Iris pigment epithelial cell (primary cell): ENCODE data around the gene TAPBPL.
"Not testable (repeated sequence)": the region's sequence is repeated elsewhere in the genome, so short reads cannot be mapped to it uniquely, and the experiment has no call there.

Source experiments
- DNase-seq: peaks from one replicate; pipeline ENCODE4 v3.0.0-alpha.2; 2011; ENCODE audit warnings: low read depth

The TAPBPL gene

DNA sequence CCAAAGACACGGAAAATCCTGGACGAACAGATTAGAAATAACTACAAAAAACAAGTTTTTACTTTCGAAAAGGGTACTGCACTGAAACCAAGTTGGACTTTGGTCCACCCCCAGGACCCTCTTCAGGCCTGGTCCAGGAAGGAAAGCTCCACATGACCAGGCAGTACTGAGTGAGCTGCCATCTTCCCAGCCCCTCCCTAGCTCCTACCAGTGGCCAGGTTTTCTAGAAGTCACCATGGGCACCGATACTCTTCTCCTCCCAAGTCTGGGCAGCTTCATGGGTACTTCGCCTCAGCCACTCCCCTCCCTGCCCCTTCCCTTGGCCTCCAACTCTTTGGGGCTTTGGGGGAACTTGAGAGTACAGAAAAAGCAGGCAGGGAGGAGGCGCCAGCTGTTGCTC, 12.0 kb downstream of the TAPBPL start:
- no peak for DNase-seq

DNA sequence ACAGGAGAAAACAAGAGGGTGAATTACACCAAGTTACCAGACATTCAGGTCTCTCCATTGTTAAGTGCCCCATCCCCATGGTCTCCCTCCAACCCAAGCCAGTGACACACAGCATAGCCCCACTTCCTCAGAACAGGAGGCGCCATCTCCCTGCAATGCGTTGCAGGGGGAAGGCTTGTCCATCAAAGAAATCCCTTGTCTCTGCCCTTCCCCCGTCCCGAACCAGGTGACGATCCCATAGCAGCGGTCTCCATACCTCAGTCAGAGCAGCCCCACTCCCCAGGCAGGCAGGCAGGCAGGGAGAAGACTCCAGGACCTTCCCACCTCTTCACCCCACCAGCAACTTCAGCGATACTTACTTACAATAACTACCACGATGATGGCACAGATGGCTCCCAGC, 12.7 kb downstream of the TAPBPL start:
- DNase-seq = no peak

DNA sequence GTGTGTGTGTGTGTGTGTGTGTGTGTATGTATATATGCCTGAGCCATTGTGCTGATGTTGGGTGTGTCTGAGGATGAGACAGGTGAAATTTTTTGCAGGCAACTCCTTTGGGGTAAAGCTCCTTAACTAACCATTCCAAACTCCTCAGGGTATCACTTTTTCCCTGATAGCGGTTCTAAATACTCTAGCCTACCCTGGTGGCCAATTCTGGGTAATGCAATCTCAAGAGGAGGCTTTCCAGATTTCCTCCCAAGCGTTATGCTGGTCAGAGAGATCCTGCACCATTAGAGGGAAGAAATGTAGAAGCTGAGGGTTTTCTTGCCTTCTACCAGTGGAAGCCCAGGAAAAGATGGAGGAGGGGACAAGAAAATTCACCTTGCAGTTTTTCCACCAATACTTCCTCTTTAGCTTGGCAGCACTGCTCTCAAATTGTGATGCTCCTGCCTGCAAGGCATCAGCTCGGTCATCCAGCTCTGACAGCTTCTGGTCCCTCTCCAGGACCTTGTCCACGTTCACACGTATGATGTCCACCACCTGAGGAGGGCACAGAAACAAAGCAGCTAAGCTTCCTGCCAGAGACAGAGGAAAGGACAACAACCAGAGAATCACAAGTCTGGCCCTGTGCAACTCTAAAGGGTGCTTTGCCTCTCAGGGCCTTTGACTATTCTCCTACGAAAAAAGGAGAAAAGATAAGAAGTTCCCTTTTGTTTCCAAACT, 13.8 kb downstream of the TAPBPL start:
- DNase-seq = peak; percentile 69

DNA sequence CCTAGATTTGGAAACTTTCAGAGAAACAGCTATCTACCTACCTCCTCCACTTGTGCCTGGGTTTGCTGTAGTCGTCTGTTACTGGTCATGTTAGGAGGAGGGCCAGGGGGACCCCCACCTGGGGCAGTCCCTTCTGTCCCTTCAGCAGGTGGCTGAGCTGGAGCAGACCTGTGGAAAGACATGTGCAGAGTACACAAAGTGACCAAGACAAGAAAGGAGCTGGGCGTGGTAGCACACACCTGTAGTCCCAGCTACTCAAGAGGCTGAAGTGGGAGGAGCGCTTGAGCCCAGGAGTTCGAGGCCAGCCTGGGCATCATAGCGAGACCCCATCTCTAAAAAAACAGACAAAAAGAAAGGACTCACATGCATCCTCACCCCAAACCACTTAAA, 14.3 kb downstream of the TAPBPL start:
- no peak for DNase-seq

DNA sequence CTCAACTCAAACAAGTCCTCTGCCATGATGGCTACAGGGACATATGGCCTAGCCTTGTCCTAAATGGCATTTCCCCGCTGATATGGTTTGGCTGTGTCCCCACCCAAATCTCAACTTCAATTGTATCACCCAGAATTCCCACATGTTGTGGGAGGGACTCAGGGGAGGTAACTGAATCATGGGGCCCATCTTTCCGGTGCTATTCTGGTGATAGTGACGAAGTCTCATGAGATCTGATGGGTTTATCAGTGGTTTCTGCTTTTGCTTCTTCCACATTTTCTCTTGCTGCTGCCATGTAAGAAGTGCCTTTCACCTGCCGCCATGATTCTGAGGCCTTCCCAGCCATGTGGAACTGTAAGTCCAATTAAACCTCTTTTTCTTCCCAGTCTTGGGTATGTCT, 14.9 kb downstream of the TAPBPL start:
- DNase-seq = not testable (repeated sequence)

DNA sequence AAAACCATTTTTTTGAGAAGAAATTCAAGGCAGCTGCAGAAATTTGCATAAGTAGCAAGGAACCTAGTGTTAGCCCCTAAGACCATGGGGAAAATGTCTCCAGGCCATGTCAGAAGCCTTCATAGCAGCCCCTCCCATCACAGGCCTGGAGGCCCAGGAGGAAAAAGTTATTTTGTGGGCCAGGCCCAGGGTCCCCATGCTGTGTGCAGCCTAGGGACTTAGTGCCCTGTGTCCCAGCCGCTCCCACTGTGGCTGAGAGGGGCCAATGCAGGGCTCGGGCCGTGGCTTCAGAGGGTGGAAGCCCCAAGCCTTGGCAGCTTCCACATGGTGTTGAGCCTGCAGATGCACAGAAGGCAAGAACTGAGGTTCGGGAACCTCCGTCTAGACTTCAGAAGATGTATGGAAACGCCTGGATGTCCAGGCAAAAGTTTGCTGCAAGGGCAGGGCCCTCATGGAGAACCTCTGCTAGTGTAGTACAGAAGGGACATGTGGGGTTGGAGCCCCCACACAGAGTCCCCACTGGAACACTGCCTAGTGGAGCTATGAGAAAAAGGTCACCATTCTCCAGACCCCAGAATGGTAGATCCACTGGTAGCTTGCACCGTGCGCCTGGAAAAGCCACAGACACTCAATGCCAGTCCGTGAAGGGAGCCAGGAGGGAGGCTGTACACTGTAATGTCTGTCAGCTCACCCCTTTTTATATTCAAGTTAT, 15.9 kb downstream of the TAPBPL start:
- DNase-seq = not testable (repeated sequence)

DNA sequence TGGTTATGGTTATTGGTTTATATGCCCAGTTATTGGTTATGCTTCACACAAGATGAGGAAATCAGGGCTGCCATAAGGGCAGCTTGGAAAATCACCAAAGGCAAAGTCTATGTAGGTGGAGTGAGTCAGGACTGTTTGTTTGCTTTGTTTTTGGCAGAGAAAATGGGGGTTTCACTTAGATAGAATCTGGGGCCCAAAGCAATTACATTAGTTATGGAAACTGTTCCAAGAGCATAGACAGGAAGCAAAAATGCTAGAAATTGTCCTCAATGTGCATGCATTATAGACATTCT, 16.4 kb downstream of the TAPBPL start:
- peak; percentile 72 for DNase-seq

DNA sequence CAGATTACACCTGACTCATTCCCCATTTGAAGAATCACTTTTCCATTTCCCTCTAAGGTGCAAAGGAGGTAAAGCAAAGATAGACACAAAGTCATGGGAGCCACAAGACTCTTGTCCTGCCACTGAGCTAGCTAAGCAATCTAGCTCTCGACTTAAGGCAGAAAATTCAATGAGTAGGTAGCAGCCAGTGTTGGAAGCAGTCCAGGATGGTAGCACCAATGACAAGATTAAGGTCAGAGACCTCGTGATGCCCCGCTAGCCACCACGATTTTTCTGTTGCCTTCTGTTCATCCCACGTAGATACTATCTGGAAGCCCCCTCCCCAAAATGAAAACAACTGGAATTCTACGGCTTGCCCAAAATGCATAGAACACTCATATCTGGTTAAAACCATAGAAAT, 17.2 kb downstream of the TAPBPL start:
- no peak for DNase-seq

DNA sequence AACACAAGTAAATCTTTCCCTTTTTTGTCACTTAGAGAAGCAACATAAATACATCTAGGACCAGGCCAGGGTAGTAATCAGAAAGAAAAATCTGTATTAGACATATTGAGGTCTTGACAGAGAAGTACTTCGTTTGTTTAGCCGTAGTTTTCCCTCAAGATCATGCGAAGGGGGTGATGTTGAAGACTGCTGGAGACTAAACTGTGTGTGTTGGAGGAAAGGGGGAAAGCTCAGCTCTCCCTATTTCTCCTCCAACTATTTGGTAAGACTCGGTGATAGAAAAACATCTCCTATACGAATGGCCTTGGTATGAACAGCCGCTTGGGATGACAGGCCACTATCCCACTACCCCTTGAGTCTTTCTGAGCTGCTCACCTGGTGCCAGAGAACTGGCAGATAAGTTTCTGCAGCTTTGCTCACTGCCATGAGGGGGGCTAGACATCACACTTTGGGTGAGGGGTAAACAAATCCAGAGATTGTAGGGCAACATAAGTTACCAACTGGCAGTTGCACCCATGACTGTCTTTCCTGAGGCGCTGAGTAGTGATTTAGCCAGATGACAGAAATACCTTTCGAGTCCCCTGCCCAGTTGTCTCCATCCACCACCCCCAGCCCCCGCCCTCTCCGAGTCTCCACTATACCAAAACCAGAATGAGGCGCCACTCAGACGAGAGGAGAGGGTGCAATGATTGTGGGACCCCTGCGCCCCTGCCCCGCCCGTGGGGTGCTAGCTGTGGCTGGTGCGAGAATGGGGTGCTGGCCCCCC, 17.9 kb downstream of the TAPBPL start:
- no peak for DNase-seq

DNA sequence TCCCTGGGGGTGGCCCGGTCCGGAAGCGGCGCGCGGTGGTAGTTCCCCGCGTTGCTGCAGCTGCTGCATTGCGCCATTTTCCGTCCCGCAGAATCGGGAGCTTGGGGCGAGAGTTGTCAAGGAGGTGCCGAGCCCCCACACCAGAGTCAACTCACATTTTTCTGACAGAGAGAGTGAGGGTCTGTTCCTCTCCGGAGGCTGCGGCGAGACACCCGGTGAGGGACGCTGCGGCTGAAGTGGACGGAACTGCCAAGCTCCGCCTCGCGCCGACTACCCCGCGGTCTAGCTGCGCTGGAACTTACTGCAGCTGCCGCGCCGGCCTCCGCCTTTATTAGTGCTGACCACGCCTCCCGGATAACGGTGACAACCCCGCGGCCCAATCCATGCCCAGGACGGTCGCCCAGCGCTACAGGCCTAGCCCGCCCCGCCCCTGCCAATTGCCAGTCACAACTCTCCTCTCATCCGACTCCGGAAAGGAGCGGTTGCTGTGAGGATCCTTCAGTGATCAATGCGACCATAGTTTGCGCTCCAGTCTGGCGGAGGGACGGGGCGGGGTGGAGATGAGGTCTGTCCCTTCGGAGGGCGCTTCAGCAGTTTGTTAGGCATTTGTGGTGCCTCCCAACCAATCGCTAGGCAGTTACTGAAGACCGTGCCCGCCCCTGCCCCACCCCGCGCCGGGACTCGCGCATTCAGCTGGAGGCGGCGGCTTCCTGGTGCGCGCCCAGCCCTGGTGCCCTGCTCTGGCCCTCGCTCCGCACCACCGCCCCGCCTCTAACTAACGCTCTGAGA, 18.7 kb downstream of the TAPBPL start, which contains the start of gene VAMP1:
VAMP1 (minus strand) TSS at position 303 of the 789 bp plus-strand sequence; CDS start at position 157, 146 bp downstream.
- DNase-seq = peak; percentile 97

DNA sequence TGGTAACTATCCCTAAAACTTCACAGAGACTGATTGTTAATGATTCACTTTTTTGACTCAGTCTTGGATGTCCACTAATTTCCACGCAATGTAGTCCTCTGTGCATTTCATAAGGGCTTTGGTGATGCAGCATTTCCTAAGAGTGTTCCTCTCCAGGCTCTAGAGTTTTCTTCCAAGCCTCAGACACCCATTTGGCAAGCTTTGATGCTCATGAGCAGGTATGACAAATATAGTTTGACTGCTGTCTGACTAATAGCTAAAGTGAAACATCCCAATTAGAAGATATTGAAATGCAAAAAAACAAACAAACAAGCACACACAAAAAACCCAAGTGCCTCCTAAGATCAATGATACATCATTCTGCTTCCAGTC, 20.1 kb downstream of the TAPBPL start:
- DNase-seq = peak; percentile 40

DNA sequence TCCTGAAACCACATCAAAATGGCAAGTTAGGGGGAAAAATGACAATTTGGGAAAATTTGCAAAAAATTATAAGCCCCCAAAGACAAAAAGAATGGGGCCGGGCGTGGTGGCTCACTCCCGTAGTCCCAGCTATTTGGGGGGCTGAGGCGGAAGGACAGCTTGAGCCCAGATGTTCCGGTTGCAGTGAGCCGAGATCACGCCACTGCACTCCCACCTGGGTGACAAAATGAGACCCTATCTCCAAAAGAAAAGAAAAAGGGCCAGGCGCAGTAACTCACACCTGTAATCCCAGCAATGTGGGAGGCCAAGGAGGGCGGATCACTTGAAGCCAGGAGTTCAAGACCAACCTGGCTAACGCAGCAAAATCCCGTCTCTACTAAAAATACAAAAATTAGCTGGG, 20.6 kb downstream of the TAPBPL start:
- DNase-seq = no peak

DNA sequence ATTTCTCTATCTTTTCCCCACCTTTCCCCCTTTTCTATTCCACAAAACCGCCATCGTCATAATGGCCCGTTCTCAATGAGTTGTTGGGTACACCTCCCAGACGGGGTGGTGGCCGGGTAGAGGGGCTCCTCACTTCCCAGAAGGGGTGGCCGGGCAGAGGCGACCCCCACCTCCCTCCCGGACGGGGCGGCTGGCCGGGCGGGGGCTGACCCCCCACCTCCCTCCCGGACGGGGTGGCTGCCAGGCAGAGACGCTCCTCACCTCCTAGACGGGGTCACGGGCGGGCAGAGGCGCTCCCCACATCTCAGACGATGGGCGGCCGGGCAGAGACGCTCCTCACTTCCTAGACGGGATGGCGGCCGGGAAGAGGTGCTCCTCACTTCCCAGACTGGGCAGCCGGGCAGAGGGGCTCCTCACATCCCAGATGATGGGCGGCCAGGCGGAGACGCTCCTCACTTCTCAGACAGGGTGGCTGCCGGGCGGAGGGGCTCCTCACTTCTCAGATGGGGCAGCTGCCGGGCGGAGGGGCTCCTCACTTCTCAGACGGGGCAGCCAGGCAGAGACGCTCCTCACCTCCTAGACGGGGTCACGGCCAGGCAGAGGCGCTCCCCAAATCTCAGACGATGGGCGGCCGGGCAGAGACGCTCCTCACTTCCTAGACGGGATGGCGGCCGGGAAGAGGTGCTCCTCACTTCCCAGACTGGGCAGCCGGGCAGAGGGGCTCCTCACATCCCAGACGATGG, 23.6 kb downstream of the TAPBPL start:
- not testable (repeated sequence) for DNase-seq

DNA sequence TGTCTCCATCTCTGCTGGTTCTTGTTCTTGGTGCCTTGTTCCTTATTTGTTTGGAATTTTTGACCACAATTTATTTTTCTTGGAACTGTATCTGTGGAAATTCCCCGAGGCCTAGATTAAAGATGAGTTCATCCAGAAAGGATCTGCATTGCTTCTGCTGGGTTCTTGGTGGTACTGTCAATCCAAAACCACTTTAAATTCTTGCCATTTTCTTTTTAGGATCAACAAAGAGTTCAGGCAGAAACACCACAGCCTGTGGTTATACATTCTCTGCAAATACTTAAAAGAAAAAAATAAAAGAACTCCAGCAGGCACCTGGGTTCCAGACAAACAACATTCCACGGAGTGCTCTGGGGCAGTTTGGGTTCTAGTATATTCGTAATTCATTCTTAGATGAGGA, 24.6 kb downstream of the TAPBPL start:
- DNase-seq = peak; percentile 84

DNA sequence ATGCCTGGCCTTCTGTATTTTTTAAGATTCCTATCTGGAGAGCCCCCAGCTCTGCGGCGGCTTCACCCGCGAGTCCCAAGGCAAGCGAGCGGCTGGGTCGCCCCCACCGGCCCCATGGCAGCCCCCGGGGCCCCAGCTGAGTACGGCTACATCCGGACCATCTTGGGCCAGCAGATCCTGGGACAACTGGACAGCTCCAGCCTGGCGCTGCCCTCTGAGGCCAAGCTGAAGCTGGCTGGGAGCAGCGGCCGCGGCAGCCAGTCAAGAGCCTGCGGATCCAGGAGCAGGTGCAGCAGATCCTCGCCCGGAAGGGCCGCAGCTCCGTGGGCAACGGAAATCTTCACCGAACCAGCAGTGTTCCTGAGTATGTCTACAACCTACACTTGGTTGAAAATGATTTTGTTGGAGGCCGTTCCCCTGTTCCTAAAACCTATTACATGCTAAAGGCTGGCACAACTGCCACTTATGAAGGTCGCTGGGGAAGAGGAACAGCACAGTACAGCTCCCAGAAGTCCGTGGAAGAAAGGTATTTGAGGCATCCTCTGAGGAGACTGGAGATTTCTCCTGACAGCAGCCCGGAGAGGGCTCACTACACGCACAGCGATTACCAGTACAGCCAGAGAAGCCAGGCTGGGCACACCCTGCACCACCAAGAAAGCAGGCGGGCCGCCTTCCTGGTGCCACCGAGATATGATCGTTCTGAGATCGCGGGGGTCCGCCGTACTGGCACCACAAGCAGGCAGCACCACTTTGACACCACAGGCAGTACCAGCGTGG, 25.9 kb downstream of the TAPBPL start:
- DNase-seq = not testable (repeated sequence)

DNA sequence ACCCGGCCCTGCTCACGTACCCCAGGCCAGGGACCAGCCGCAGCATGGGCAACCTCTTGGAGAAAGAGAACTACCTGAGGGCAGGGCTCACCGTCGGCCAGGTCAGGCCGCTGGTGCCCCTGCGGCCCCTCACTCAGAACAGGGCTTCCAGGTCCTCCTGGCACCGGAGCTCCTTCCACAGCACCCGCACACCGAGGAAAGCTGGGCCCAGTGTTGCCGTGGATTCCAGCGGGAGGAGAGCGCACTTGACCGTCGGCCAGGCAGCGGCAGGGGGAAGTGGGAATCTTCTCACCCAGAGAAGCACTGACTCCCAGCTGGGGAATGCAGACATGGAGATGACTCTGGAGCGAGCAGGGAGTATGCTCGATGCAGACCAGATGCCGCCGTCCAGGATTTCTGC, 26.6 kb downstream of the TAPBPL start:
- DNase-seq = no peak

DNA sequence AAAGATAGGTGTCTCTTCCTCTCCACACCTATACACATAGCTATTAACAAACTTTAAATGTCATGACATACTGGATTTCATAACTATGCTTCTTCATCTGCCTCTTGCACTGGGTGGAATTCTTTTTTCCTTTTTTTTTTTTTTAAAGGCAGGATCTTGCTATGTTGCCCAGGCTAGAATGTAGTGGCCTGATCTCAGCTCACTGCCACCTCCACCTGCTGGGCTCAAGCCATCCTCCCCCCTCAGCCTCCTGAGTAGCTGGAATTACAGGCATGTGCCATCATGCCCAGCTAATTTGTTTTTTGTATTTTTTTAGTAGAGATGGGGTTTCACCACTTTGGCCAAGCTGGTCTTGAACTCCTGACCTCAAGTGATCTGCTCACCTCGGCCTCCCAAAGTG, 36.4 kb downstream of the TAPBPL start:
- no peak for DNase-seq

DNA sequence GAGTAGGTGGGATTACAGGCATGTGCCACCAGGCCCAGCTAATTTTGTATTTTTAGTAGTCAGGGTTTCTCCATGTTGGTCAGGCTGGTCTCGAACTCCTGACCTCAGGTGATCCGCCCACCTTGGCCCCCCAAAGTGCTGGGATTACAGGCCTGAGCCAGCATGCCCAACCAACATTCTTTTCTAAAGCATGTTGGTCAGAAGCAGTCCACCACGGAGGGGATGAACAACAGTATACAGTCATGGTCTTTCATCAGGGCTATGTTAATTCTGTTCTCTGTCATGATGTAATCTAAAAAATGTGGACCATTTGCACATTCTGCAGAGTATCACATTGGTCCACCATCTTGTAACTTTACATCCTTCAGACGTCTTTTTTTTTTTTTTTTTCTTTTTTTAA, 37.6 kb downstream of the TAPBPL start:
- DNase-seq = peak; percentile 29

DNA sequence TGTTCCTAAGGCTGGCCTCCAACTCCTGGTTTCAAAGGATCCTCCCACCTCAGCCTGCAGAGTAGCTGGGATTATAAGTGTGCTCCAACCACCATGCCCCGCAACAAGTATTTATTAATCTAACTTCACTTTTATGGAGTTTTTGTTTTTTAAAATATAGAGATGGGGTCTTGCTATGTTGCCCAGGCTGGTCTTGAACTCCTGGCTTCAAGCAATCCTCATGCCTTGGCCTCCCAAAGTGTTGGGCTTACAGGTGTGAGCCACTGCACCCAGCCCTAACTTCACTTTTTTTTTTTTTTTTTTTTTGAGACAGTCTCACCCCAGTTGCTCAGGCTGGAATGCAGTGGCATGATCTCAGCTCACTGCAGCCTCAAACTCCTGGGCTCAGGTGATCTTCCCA, 38.8 kb downstream of the TAPBPL start:
- not testable (repeated sequence) for DNase-seq

DNA sequence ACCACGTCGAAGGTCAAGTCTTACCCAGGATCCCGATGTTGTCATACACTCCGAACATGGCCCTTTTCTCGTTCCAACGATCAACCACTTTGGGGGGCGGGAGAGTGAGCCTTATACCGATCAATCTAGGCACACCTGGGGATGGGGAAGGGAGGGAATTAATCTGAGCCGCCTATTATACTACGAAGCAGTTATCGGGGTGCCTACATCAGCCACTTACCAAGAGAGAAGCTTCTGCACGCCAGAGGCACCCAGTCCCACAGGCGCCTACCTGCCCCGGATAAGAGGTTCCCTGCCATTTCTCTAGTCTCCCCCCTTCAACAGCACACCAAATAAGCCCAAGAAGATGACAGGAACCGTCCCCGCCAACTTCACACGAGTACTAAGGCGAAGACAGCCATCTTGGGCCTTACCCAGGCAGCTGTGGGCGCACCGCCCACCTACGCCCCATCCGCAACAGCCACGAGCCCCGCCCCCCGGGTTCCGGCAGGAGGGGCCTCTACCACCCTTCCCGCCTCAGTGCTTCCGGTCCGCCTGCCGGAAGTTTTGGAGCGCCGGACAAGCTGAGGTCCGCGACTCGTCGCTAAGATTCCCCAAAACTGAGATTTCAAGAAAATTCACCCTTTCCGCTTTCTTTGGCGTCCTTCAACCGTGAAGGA, 41.1 kb downstream of the TAPBPL start, which contains the start of gene MRPL51:
MRPL51 (minus strand) TSS at position 425 of the 659 bp plus-strand sequence; CDS start at position 299, 126 bp downstream.
- DNase-seq = peak; percentile 97
